ENCODE data around the gene CLPTM1L. TPM values are rescaled to one million over a fixed set of nuclear protein-coding genes. Genes with fewer than 3 reads are reported as not detected.
A peak's percentile ranks its signal among the peaks of the same experiment; 100 is the strongest.

Gene CLPTM1L
- total and polyA plus RNA-seq, 9 of the 15 experiments (the other 6 are each of a cell fraction or from before 2014, with no cell fraction given) = 3.5 to 217 (median 177) TPM

GRCh38 chr5:1392801-1393565 lies 48.1 kb upstream of the CLPTM1L start:
- Histone ChIP-seq H4K20me1 (replicated peaks; ENCODE audit: control insufficient read depth, insufficient read depth, low read length) (peaks cover 20% of the 10 kb centered on the region), H3K36me3 (ENCODE audit: control insufficient read depth, insufficient read depth, low read length) (no peaks in the 10 kb centered on the region), H3K9me3 (replicated peaks; ENCODE audit: control insufficient read depth, insufficient read depth, low read depth, low read length) (no peaks in the 10 kb centered on the region), H3K4me3 (no peak overlapping the region), H3K79me2 (ENCODE audit: control insufficient read depth, insufficient read depth, low read length) (no peaks in the 10 kb centered on the region), H3K9me1 (ENCODE audit: control insufficient read depth, insufficient read depth, low read length) (no peaks in the 10 kb centered on the region), H3K9ac (ENCODE audit: insufficient read depth in 1 of 2, low read depth in 2 of 2, low read length in 2 of 2) (no peak overlapping the region), H2AFZ (ENCODE audit: low read depth, low read length) (no peak overlapping the region), H3K27me3 (ENCODE audit: control insufficient read depth in 2 of 2, insufficient read depth in 2 of 2, low read length in 2 of 2) (peaks cover 40 to 91% of the 10 kb centered on the region in 2 experiments), H3K27ac (ENCODE audit: extremely low read depth, low read depth, low read length) (no peak overlapping the region), H3K4me2 (ENCODE audit: insufficient read depth, low read length) (no peak overlapping the region), H3K4me1 (replicated peaks in 1 of 2; ENCODE audit: control insufficient read depth in 2 of 2, insufficient read depth in 2 of 2, low read length in 2 of 2) (no peaks in the 10 kb centered on the region; a peak in 1 of 5 replicates)
- no peak; the same call in 2 of the 3 replicates for ATAC-seq
- DNase-seq (ENCODE audit: extremely low read depth in 1 of 4, low spot score in 3 of 4) = no peak
- ChIA-PET CTCF (ENCODE audit: low intra/inter-chr PET ratio) (no interaction called here), POLR2A (no interaction called here)
- FAIRE-seq = no peak
- in situ Hi-C loops (cut with MboI) = no loop called here
- BruUV-seq (replicated peaks) = no TSS peak
- intact Hi-C loops (cut with micrococcal nuclease) = no loop called here
- TF ChIP-seq ZNF316 (IDR thresholded peaks at IDR 0.05) = peak; percentile 11; the same call in 1 of the 2 replicates
- TF ChIP-seq CCNT2 (IDR thresholded peaks at IDR 0.05; ENCODE audit: borderline replicate concordance, extremely low read depth, insufficient read length, low read depth, low read length) = no peak
- WGBS (ENCODE audit: insufficient coverage, low coverage, missing lambda C conversion rate) = 3% methylated on average over 22 of the region's 22 CpGs

- FAIRE-seq = no peak
- no peaks in the 10 kb centered on the region; a peak in 1 of 5 replicates for H3K4me1 ChIP-seq (replicated peaks in 1 of 2; ENCODE audit: control insufficient read depth in 2 of 2, insufficient read depth in 2 of 2, low read length in 2 of 2)
- no peak overlapping the region for H3K9ac ChIP-seq (ENCODE audit: insufficient read depth in 1 of 2, low read depth in 2 of 2, low read length in 2 of 2)
- intact Hi-C loops (cut with micrococcal nuclease) = no loop called here
- no peaks in the 10 kb centered on the region for H3K9me1 ChIP-seq (ENCODE audit: control insufficient read depth, insufficient read depth, low read length)
- in situ Hi-C loops (cut with MboI) = no loop called here
- 0% methylated on average over 10 of the region's 11 CpGs for WGBS (ENCODE audit: insufficient coverage, low coverage, missing lambda C conversion rate)
- no peak for DNase-seq (ENCODE audit: extremely low read depth in 1 of 4, low spot score in 3 of 4)
- CTCF ChIA-PET (ENCODE audit: low intra/inter-chr PET ratio) = no interaction called here
- H2AFZ ChIP-seq (ENCODE audit: low read depth, low read length) = no peak overlapping the region
- no peaks in the 10 kb centered on the region for H3K9me3 ChIP-seq (replicated peaks; ENCODE audit: control insufficient read depth, insufficient read depth, low read depth, low read length)
- no peaks in the 10 kb centered on the region for H3K79me2 ChIP-seq (ENCODE audit: control insufficient read depth, insufficient read depth, low read length)
- no peaks in the 10 kb centered on the region for H3K36me3 ChIP-seq (ENCODE audit: control insufficient read depth, insufficient read depth, low read length)
- H3K4me2 ChIP-seq (ENCODE audit: insufficient read depth, low read length) = no peak overlapping the region
- no TSS peak for BruUV-seq (replicated peaks)
- H3K4me3 ChIP-seq = no peak overlapping the region
- POLR2A ChIA-PET = no interaction called here
- peaks cover 41 to 93% of the 10 kb centered on the region in 2 experiments for H3K27me3 ChIP-seq (ENCODE audit: control insufficient read depth in 2 of 2, insufficient read depth in 2 of 2, low read length in 2 of 2)
- peaks cover 20% of the 10 kb centered on the region for H4K20me1 ChIP-seq (replicated peaks; ENCODE audit: control insufficient read depth, insufficient read depth, low read length)
- no peak for ATAC-seq
- no peak overlapping the region for H3K27ac ChIP-seq (ENCODE audit: extremely low read depth, low read depth, low read length)
- TF ChIP-seq CHD4 (IDR thresholded peaks at IDR 0.05; ENCODE audit: insufficient read depth, insufficient replicate concordance, low read depth, low read length, poor library complexity, severe bottlenecking) (no peak), DNMT1 (IDR thresholded peaks at IDR 0.05) (no peak), MTA3 (IDR thresholded peaks at IDR 0.05; ENCODE audit: borderline replicate concordance) (no peak), TEAD4 (IDR thresholded peaks at IDR 0.05; ENCODE audit: low read length) (no peak), TEAD4 (CRISPR knock-in tag; IDR thresholded peaks at IDR 0.05; ENCODE audit: borderline replicate concordance) (no peak), KLF13 (tag; IDR thresholded peaks at IDR 0.05; ENCODE audit: borderline replicate concordance, low read depth) (no peak)
Observed at GRCh38 chr5:1392261-1392660, 47.4 kb upstream of the CLPTM1L start.

Measured in K562 (cell line).